Choroid plexus epithelial cell (primary cell): ENCODE results near the gene C5orf22.

Source experiments
- DNase-seq: peaks from one replicate; pipeline ENCODE4 v3.0.0-alpha.2; 2010; ENCODE audit warnings: low read depth
- H3K4me3 ChIP-seq: 2 replicates; pipeline ENCODE4 v1.5.1; 2011; ENCODE audit warnings: low read depth, mild to moderate bottlenecking, control low read depth, low read length, moderate library complexity
- TF ChIP-seq, protein P1 (sequence below): conservative IDR thresholded peaks from 2 replicates; pipeline ENCODE4 v1.5.1; 2011; ENCODE audit warnings: low read depth, mild to moderate bottlenecking, control low read depth, inconsistent platforms, low read length, moderate library complexity

Gene C5orf22

DNA sequence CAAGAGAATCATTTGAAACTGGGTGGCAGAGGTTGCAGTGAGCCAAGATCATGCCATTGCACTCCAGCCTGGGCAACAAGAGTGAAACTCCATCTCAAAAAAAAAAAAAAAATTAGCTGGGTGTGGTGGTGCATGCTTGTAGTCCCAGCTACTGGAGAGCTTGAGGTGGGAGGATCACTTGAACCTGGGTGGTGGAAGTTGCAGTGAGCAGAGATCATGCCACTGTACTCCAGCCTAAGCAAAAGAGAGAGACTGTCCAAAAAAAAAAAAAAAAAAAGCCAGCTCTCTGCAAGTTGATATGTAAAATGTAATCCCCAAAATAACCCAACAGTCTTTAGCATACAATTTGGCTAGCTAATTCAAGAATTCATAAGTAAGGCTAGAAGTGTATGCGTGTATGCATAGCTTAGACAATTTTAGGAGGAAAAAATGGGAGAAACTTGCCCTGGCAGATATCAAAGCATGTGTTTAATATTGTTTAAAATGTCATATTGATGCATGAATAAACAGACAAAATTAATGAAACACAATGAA lies 36.3 kb downstream of the C5orf22 start:
- no peak for DNase-seq
- H3K4me3 ChIP-seq, result no peak overlapping the region
- TF ChIP-seq, protein P1, sequence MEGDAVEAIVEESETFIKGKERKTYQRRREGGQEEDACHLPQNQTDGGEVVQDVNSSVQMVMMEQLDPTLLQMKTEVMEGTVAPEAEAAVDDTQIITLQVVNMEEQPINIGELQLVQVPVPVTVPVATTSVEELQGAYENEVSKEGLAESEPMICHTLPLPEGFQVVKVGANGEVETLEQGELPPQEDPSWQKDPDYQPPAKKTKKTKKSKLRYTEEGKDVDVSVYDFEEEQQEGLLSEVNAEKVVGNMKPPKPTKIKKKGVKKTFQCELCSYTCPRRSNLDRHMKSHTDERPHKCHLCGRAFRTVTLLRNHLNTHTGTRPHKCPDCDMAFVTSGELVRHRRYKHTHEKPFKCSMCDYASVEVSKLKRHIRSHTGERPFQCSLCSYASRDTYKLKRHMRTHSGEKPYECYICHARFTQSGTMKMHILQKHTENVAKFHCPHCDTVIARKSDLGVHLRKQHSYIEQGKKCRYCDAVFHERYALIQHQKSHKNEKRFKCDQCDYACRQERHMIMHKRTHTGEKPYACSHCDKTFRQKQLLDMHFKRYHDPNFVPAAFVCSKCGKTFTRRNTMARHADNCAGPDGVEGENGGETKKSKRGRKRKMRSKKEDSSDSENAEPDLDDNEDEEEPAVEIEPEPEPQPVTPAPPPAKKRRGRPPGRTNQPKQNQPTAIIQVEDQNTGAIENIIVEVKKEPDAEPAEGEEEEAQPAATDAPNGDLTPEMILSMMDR, result no peak

DNA sequence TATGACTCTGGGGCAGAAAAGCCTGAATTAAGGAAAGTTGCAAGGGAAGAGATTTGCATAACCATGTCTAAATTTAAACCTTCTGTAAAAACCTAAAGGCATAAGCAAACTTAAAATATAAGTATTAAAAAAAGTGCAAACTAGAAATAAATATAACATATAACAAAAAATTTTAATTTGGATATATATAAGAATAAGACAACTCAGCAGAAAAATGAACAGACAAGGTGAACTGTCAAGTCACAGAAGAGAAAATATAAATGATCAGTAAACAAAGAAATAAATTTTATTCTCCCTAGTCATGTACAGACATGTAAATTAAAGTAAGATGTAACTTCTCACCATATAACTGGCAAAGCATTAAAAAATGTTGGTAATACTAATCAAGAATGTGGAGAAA lies 37.0 kb downstream of the C5orf22 start:
- TF ChIP-seq, protein P1, result no peak
- no peak overlapping the region for H3K4me3 ChIP-seq
- DNase-seq, result no peak

DNA sequence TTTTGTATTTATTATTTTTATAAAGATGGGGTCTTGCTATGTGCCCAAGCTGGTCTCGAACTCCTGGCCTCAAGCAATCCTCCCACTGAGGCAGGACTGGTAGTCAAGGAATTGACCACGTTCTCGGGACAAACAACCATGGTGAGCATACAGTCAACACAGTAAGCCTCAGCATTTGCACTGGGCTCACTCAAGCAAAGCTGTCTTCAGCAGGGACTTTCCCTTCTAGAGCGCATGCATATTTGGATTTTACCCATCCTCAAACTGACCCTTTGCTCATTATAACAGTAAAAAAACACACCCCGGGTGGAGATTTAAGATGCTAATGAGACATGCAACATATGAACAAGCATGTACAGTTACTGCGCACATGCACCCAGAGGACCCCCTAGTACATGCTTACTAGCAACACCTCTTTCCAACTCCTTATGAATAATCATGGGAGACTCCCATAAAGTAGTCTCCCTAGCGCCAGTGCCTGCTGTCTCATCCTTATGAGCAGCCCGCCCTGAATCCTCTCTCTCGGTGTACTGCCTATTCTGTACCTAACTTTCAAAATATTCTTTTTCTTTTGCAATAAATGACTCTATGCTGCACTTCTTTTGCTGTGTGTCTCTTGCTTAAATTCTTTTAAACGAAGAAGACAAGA lies 41.5 kb downstream of the C5orf22 start:
- DNase-seq, result no peak
- TF ChIP-seq, protein P1, result no peak
- H3K4me3 ChIP-seq, result no peak overlapping the region

DNA sequence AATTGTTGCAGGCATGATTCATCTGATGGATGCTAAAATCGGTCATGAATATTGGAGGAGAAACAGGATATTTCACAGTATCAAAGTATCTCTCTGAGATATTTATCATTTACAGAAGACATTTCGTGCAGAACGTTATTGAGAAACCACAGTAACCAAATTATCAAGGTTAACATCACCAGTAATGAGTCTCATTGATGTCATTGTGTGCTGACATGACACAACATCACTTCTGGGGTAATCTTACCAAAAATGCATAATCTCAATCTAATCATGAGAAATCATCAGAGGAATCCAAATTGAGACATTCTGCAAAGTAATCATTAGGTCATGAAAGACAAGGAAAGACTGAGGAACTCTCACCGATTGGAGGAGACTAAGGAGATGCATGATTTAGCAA lies 42.7 kb downstream of the C5orf22 start:
- H3K4me3 ChIP-seq, result no peak overlapping the region
- TF ChIP-seq, protein P1, result no peak
- no peak for DNase-seq

DNA sequence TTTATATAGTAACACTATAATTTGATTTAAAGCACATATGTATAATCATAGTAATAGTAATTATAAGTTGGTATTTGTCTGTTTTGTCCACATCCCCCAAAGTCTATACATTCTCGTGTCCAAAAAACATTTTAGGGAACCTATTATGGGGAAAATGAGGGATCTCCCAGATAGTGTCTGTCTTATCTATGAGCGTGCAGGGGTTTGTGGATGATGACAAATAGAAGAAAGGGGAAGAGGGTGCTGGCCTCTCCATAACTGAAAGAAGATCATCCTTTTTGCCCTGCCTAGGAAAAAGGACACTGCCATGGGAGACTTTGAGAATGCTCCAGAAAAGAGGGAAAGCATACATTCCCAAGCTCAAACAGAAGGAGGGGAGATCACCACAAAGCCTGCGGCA lies 45.3 kb downstream of the C5orf22 start:
- no peak for DNase-seq
- TF ChIP-seq, protein P1, result no peak
- no peak overlapping the region for H3K4me3 ChIP-seq

DNA sequence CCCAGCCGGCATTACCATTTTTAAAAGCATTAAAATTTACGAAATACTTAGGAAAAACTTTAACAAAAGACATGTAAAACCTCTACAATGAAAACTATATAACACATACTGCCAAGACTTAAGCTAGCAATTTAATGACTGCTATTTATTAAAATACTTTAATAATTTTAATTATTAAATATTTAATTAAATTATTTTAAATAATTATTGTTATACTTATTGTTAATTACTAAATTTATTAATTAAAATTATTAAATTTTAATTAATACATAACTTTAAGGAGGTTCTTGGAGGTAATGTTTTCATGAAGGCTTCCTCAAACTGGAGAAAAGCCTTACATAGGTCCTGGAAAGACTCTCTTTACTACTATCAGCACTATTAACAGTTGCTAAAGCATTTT lies 47.5 kb downstream of the C5orf22 start:
- TF ChIP-seq, protein P1, result no peak
- no peak overlapping the region for H3K4me3 ChIP-seq
- DNase-seq, result no peak

DNA sequence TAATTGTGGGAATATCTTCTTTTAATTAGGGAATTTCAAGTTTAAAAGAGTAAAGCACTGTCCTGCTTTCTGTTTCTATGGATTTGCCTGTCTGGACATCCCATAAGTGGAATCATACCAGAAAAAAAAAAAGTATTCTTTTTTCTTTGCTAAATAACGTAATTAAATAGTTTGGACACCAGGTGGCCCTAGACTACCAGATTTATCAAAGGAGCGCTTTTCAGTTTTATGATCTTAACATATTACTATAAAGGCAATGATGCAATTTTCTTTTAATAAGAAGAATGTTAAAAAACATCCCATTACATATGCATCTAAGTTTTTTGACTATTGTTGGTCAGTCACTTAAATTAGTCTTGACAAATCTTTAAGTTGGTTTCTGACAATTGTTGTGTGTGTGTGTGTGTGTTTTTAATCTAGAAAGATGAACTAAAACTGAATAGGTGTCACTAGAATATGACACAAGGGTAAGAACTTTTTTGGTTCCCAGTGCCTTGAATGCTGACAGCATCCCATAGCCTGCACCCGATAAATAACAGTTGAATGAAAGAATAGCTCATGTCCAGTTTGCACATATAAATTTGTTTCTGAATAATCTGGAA lies 49.5 kb downstream of the C5orf22 start:
- H3K4me3 ChIP-seq, result no peak overlapping the region
- TF ChIP-seq, protein P1, result peak; percentile 47
- peak; percentile 73 for DNase-seq
